Body of pancreas (tissue), 4 donors: ENCODE measurements around the gene PCYOX1L.

Experiments
- CTCF ChIP-seq, 7 experiments: fragments of 450-650 bp in 4 of 7; fragments of 200-600 bp in 3 of 7; sonication (generic) in 3 of 7; IDR thresholded peaks; one replicate each; pipeline ENCODE4 v1.5.1; 2016 to 2019; ENCODE audit warnings: antibody characterized with exemption in 7 of 7
- POLR2A ChIP-seq, 3 donors: fragments of 450-650 bp; IDR thresholded peaks; one replicate each; pipeline ENCODE4 v1.6.1; 2016; ENCODE audit warnings: antibody characterized with exemption in 3 of 3, mild to moderate bottlenecking in 2 of 3

DNA sequence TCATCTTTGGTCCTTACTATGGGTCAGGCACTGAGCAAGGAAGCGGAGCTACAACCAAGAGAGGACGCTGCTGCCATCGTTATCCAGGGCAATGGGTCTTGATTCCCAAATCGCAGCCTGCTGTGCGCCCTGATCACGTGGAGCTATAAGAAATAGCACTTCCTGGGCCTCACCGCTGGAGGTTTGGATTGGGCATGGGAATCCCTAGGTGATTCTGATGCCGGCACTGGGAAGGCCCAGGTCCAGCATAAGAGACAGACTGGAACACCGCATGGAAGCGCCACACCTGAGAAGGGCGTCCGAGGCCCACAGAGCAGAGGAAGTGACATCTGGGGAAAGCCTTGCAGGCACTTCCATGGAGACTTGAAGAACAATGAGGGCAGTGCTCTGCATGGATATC is 18.3 kb downstream of the PCYOX1L start:
- no peak for TF ChIP-seq CTCF (IDR thresholded peaks at IDR 0.05)
- no peak for TF ChIP-seq POLR2A (IDR thresholded peaks at IDR 0.05)
